BLaER1 treated with 17β-estradiol and CSF1 and Interleukin-3, amounts not matched to agents 10 nM and 100 nM (cell line): ENCODE results near the gene EFS.
"Not testable (repeated sequence)": the region's sequence is repeated elsewhere in the genome, so short reads cannot be mapped to it uniquely, and the experiment has no call there.

ENCODE experiments used
- H3K27ac ChIP-seq, 11 experiments: shearing (Covaris generic); formaldehyde crosslinking; 2 replicates each; pipeline ENCODE4 v1.8.1; 2022
- H3K27me3 ChIP-seq, 11 experiments: shearing (Covaris generic); formaldehyde crosslinking; 2 replicates each; pipeline ENCODE4 v1.8.1; 2022
- H3K36me3 ChIP-seq, 11 experiments: shearing (Covaris generic); formaldehyde crosslinking; 2 replicates each; pipeline ENCODE4 v1.8.1; 2022
- H3K4me1 ChIP-seq, 10 experiments: shearing (Covaris generic); formaldehyde crosslinking; 2 replicates each; pipeline ENCODE4 v1.8.1; 2022
- H3K4me2 ChIP-seq, 11 experiments: shearing (Covaris generic); formaldehyde crosslinking; 2 replicates each; pipeline ENCODE4 v1.8.1; 2022
- H3K4me3 ChIP-seq, 10 experiments: shearing (Covaris generic); formaldehyde crosslinking; 2 replicates each; pipeline ENCODE4 v1.8.1; 2022
- H3K9ac ChIP-seq, 11 experiments: shearing (Covaris generic); formaldehyde crosslinking; 2 replicates each; pipeline ENCODE4 v1.8.1; 2022
- H3K9me3 ChIP-seq, 11 experiments: shearing (Covaris generic); formaldehyde crosslinking; replicated peaks in 1 of 11; 2 replicates each; pipeline ENCODE4 v1.8.1; 2022
- H4K20me1 ChIP-seq, 11 experiments: shearing (Covaris generic); formaldehyde crosslinking; 2 replicates each; pipeline ENCODE4 v1.8.1; 2022
- Cebpa-rat ChIP-seq, 11 experiments: shearing (Covaris generic); IDR thresholded peaks; 2 replicates each; pipeline ENCODE4 v1.8.1; 2022

The EFS gene

DNA sequence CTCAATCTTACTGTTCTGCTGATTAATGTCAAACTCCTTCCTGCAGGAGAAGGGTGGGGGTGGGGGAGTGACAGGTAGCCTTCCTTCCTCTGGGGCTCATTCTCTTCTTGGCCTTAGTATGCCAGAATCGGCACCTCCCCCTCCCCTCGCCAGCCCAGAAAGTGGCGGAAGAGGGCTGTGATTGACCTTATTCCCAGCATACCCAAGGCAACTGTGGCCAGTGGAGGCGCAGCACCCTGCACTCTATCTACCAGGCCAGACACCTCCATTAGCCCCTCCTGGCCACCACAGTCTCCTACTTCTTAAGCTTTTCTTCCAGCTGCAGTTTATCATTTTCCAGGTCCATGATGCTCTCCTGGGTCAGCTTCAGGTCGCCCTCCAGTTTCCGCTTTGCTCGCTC lies 27.6 kb upstream of the EFS start:
- no peak overlapping the region for H3K4me2 ChIP-seq
- peaks cover 0 to 16% (median 12%) of the 10 kb centered on the region in 10 experiments; a peak in 16 of 20 replicates for H3K4me1 ChIP-seq
- TF ChIP-seq Cebpa-rat (IDR thresholded peaks at IDR 0.05): no peak
- no peaks in the 10 kb centered on the region; a peak in 1 of 22 replicates for H4K20me1 ChIP-seq
- no peak overlapping the region for H3K4me3 ChIP-seq
- H3K9me3 ChIP-seq: no peaks in the 10 kb centered on the region
- H3K36me3 ChIP-seq: no peaks in the 10 kb centered on the region
- H3K9ac ChIP-seq: no peak overlapping the region
- no peaks in the 10 kb centered on the region for H3K27me3 ChIP-seq
- H3K27ac ChIP-seq: no peak overlapping the region

DNA sequence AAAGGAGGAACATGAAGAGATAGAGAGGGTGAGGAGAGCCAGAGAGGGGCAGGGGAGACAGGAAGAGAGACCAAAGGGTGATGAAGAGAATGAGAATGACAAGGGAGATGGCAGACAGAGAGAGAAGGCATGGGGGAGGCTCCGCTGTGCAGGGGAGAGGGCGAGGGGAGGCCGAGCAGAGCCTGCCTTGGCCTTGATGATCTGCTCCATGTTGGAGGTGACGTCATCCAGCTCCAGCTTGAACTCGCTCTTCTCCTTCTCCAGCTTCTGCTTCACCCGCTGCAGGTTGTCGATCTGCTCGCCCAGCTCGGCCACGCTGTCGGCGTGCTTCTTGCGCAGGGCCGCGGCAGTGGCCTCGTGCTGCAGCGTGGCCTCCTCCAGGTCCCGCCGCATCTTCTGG lies 24.9 kb upstream of the EFS start:
- H3K4me1 ChIP-seq, H3K9me3 ChIP-seq, H3K36me3 ChIP-seq, H3K4me2 ChIP-seq, H3K27ac ChIP-seq, H3K27me3 ChIP-seq, H3K9ac ChIP-seq, H3K4me3 ChIP-seq, H4K20me1 ChIP-seq: not testable (repeated sequence)

DNA sequence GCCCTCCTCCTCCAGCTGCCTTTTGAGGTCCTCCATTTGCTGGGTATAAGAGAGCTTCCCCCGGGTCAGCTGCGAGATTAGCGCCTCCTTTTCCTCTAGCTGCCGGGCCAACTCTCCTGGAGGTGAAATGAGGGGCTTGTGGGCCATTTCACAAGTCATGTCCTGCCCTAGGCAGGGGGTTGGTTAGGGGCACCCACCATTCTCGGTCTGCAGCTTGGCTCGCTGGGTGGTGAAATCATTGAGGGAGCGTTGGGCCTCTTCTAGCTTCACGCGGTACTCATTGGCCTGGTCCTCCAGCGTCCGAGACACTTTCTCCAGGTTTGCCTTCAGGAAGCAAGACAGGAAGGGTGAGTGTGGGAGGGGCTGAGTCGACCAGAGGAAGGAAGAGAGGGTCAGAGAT lies 24.4 kb upstream of the EFS start:
- Histone ChIP-seq H3K27me3 (no peaks in the 10 kb centered on the region), H3K4me1 (no peaks in the 10 kb centered on the region), H3K36me3 (no peaks in the 10 kb centered on the region), H3K9me3 (no peaks in the 10 kb centered on the region), H3K4me3 (no peak overlapping the region), H3K9ac (no peak overlapping the region), H3K27ac (no peak overlapping the region), H4K20me1 (no peaks in the 10 kb centered on the region), H3K4me2 (no peak overlapping the region)
- TF ChIP-seq Cebpa-rat (IDR thresholded peaks at IDR 0.05): no peak

GRCh38 chr14:23388996-23389395 lies 24.0 kb upstream of the EFS start:
- H3K9ac ChIP-seq: no peak overlapping the region
- H4K20me1 ChIP-seq: no peaks in the 10 kb centered on the region
- H3K9me3 ChIP-seq: no peaks in the 10 kb centered on the region
- 0 out of 22 replicates have a peak, but pooled peaks cover 0 to 4% (median 0%) of the 10 kb centered on the region in 11 experiments for H3K27me3 ChIP-seq
- no peaks in the 10 kb centered on the region for H3K4me1 ChIP-seq
- no peak overlapping the region for H3K4me2 ChIP-seq
- TF ChIP-seq Cebpa-rat (IDR thresholded peaks at IDR 0.05): no peak
- H3K36me3 ChIP-seq: no peaks in the 10 kb centered on the region
- no peak overlapping the region for H3K27ac ChIP-seq
- no peak overlapping the region for H3K4me3 ChIP-seq

DNA sequence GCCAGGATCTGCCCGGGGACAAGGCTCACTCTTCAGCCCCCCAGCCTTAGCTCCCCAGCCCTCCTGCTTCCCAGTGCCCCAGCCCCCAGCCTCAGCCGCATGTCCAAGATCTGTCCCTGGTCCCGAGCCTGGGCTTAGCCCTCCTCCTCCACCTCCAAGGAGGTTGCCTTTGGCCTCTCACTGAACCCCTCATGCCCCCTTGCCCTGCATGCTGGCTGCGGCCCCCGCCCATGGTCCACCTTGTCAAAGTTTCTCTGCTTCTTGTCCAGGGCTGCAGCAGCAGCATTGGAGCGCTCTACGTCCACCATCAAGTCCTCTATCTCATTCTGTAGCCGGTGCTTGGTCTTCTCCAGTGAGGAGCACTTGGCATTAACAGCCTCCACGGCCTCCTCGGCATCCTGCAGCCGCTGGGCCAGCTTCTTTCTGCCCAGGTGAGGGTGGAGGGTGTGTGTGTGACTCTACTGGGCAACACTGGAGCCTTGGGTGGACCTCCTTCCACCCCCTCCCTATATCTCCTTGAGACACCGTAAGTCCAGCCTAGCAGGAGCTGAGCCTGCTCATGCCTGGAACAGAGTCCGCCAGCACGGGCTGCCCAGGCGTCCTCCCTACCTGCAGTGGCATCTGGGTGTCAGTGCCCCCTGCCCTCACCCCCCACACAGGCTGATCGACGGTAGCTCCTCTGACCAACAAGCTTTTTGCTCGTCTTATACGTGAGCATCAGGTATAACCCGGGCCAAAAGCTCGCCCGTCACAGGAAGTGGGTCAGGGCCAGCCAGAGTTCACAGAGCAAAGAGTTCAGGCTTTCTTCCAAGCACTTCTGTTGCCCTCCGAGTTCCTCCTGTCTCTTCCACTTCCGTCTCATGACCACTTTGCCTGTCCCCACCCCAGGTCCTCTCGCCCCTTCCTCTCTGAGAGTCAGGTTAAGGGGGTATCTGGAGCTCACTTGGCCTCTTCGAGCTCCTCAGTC lies 23.2 kb upstream of the EFS start:
- Histone ChIP-seq H3K4me1 (no peaks in the 10 kb centered on the region), H3K4me3 (no peak overlapping the region), H4K20me1 (no peaks in the 10 kb centered on the region), H3K36me3 (no peaks in the 10 kb centered on the region), H3K9me3 (no peaks in the 10 kb centered on the region), H3K27ac (no peak overlapping the region), H3K9ac (no peak overlapping the region), H3K4me2 (no peak overlapping the region), H3K27me3 (0 out of 22 replicates have a peak, but pooled peaks cover 0 to 6% (median 0%) of the 10 kb centered on the region in 11 experiments)
- no peak for TF ChIP-seq Cebpa-rat (IDR thresholded peaks at IDR 0.05)

- no peaks in the 10 kb centered on the region for H3K9me3 ChIP-seq
- no peak overlapping the region for H3K27ac ChIP-seq
- H3K4me3 ChIP-seq: no peak overlapping the region
- no peak for TF ChIP-seq Cebpa-rat (IDR thresholded peaks at IDR 0.05)
- peaks cover 0 to 7% (median 0%) of the 10 kb centered on the region in 11 experiments; a peak in 4 of 22 replicates for H3K27me3 ChIP-seq
- H3K4me2 ChIP-seq: no peak overlapping the region
- H3K36me3 ChIP-seq: no peaks in the 10 kb centered on the region
- H4K20me1 ChIP-seq: peaks cover 0 to 2% (median 0%) of the 10 kb centered on the region in 11 experiments; a peak in 1 of 22 replicates
- peaks cover 0 to 9% (median 8%) of the 10 kb centered on the region in 10 experiments; a peak in 15 of 20 replicates for H3K4me1 ChIP-seq
- H3K9ac ChIP-seq: no peak overlapping the region
These were observed 22.0 kb upstream of the EFS start for GRCh38 chr14:23386999-23387398.

DNA sequence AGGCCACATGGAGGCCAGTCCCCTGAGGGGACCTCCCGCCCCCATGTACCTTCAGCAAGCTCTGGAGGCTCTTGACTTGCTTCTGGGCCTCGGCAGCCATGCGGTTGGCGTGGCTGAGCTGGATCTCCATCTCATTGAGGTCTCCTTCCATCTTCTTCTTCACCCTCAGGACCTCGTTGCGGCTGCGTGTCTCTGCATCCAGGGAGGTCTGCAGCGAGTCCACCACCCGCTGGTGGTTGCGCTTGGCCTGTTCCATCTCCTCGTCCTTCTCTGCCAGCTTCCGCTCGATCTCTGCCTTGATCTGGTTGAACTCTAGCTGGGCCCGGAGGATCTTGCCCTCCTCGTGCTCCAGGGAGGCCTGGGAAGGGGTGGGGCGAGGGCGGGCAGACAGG lies 21.3 kb upstream of the EFS start:
- H4K20me1 ChIP-seq, H3K9ac ChIP-seq, H3K27me3 ChIP-seq: not testable (repeated sequence)

DNA sequence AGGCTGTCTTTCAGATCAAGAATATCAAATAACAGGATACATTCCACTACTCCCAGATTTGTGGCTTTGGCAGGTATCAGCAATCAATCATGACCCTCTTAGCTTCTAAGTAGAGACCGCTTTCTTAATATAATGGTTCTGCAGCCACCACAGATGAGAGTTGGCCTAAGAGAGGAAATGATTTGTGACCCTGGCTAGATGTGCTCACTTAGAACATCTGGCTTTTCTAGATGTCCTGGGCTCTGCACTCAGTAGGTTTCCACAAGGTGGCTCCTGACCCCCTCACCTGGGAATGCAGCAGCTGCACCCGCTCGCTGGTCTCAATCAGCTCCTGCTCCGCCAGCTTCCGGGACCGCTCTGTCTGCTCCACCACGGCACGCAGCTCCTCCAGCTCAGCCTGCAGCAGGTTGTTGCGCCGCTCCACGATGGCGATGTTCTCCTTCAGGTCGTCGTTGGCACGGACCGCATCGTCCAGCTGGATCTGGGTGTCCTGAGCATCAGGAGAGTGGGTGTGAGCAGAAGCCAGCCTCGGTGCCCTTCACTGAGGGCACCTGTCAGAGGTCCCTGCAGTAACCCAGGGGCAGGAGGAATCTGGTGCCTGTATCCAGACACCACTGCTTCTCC lies 20.8 kb upstream of the EFS start:
- Histone ChIP-seq H3K27ac (no peak overlapping the region), H3K9me3 (no peaks in the 10 kb centered on the region), H3K4me3 (no peak overlapping the region), H3K9ac (no peak overlapping the region), H3K36me3 (no peaks in the 10 kb centered on the region), H3K27me3 (peaks cover 0 to 12% (median 0%) of the 10 kb centered on the region in 11 experiments; a peak in 5 of 22 replicates), H4K20me1 (peaks cover 0 to 6% (median 0%) of the 10 kb centered on the region in 11 experiments; a peak in 2 of 22 replicates), H3K4me2 (no peak overlapping the region), H3K4me1 (peaks cover 0 to 21% (median 18%) of the 10 kb centered on the region in 10 experiments; a peak in 16 of 20 replicates)
- no peak for TF ChIP-seq Cebpa-rat (IDR thresholded peaks at IDR 0.05)

More for the DNA sequence above, 21.3 kb upstream of the EFS start:
- H3K36me3 ChIP-seq, H3K4me2 ChIP-seq, H3K9me3 ChIP-seq, H3K27ac ChIP-seq, H3K4me3 ChIP-seq: not testable (repeated sequence)
- H3K4me1 ChIP-seq: peaks cover 0 to 17% (median 16%) of the 10 kb centered on the region in 10 experiments; a peak in 16 of 20 replicates

DNA sequence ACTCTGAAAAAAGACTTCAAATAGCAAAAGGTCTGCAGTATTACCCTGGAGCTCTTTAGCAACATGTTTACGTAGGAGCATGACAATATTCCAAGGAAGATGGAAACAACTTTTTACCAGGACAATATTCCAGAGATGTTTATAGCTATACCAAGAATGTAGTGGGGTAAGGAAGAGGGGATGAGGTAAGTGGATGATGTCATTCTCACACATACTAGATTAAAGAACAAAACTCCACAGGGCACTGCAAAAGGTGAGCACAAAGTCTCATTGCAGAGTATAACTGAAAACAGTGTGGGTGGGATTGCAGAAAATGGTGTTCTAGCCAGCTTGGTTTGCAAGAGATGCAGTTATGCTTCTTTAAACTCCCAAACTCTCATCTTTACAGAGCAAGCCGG lies 20.3 kb upstream of the EFS start:
- Histone ChIP-seq H3K4me2 (no peak overlapping the region), H4K20me1 (peaks cover 0 to 6% (median 0%) of the 10 kb centered on the region in 11 experiments; a peak in 3 of 22 replicates), H3K27me3 (peaks cover 0 to 12% (median 0%) of the 10 kb centered on the region in 11 experiments; a peak in 5 of 22 replicates), H3K27ac (no peak overlapping the region), H3K9ac (no peak overlapping the region), H3K36me3 (no peaks in the 10 kb centered on the region), H3K4me1 (peaks cover 0 to 22% (median 18%) of the 10 kb centered on the region in 10 experiments; a peak in 16 of 20 replicates), H3K4me3 (no peak overlapping the region), H3K9me3 (no peaks in the 10 kb centered on the region)
- TF ChIP-seq Cebpa-rat (IDR thresholded peaks at IDR 0.05): no peak
